HEK293 (cell line): ENCODE results near the gene CLN6.
A peak's percentile ranks its signal among the peaks of the same experiment; 100 is the strongest.

Experiments
- CTCF ChIA-PET: fragments of 350-600 bp; formaldehyde crosslinking; extraction: SDS; loops from one replicate; lab custom pipeline; 2021; ENCODE audit warnings: antibody characterized with exemption; lab: Yijun Ruan, JAX
- POLR2A ChIA-PET: fragments of 300-600 bp; formaldehyde crosslinking; extraction: SDS; loops from one replicate; lab custom pipeline; 2020; ENCODE audit warnings: antibody characterized with exemption, inconsistent platforms; lab: Yijun Ruan, JAX
- H3K27ac ChIP-seq: fragments of 200-500 bp; sonication (Bioruptor generic); 2 replicates; pipeline ENCODE4 v1.5.1; 2014; ENCODE audit warnings: low read depth, low read length, control low read depth, inconsistent platforms; ENCODE audit errors: extremely low read depth
- H3K36me3 ChIP-seq, 2 experiments: fragments of 200-500 bp in 1 of 2; sonication (Bioruptor generic) in 1 of 2; 1 replicate in 1 of 2; 2 replicates in 1 of 2; pipeline ENCODE4 v1.5.1; 2014 to 2017; ENCODE audit warnings: inconsistent platforms in 2 of 2, low read length in 2 of 2; ENCODE audit not compliant: control insufficient read depth in 2 of 2, insufficient read depth in 1 of 2
- H3K4me1 ChIP-seq: fragments of 200-500 bp; sonication (Bioruptor generic); 2 replicates; pipeline ENCODE4 v1.5.1; 2014; ENCODE audit warnings: mild to moderate bottlenecking, low read length, inconsistent platforms; ENCODE audit not compliant: control insufficient read depth, insufficient read depth
- H3K4me3 ChIP-seq: 2 replicates; pipeline ENCODE4 v1.5.1; 2011; ENCODE audit warnings: low read depth, mild to moderate bottlenecking, control low read depth, low read length, moderate library complexity
- H3K9me3 ChIP-seq: fragments of 200-500 bp; sonication (Bioruptor generic); 2 replicates; pipeline ENCODE4 v1.5.1; 2014; ENCODE audit warnings: low read depth, low read length, inconsistent platforms; ENCODE audit not compliant: control insufficient read depth, insufficient read depth
- AEBP2 ChIP-seq: fragments of 450-650 bp; formaldehyde crosslinking; IDR thresholded peaks from 2 replicates; pipeline ENCODE4 v1.5.1; 2016; ENCODE audit warnings: missing biosample characterization, missing genetic modification characterization, borderline replicate concordance
- CTCF ChIP-seq: fragments of 450-650 bp; formaldehyde crosslinking; IDR thresholded peaks from 2 replicates; pipeline ENCODE4 v1.5.1; 2016; ENCODE audit warnings: missing biosample characterization, missing genetic modification characterization
- IKZF3 ChIP-seq: fragments of 450-650 bp; IDR thresholded peaks from 2 replicates; pipeline ENCODE4 v1.5.0; 2018; ENCODE audit warnings: missing biosample characterization, mild to moderate bottlenecking, missing genetic modification characterization, moderate library complexity
- OVOL3 ChIP-seq: fragments of 450-650 bp; formaldehyde crosslinking; IDR thresholded peaks from 2 replicates; pipeline ENCODE4 v1.5.1; 2016; ENCODE audit warnings: missing biosample characterization, missing genetic modification characterization
- PRDM1 ChIP-seq: fragments of 450-650 bp; formaldehyde crosslinking; IDR thresholded peaks from 2 replicates; pipeline ENCODE4; 2016; ENCODE audit warnings: missing biosample characterization, missing genetic modification characterization
- REPIN1 ChIP-seq: fragments of 450-650 bp; formaldehyde crosslinking; IDR thresholded peaks from 2 replicates; pipeline ENCODE4 v1.5.1; 2017; ENCODE audit warnings: missing biosample characterization, missing genetic modification characterization, low read depth
- SETDB1 ChIP-seq: IDR thresholded peaks from one replicate; pipeline ENCODE4 v1.6.1; 2017; ENCODE audit warnings: mild to moderate bottlenecking, low read length, moderate library complexity, mixed read lengths; ENCODE audit not compliant: insufficient read length
- ZBTB48 ChIP-seq: fragments of 450-650 bp; formaldehyde crosslinking; IDR thresholded peaks from 2 replicates; pipeline ENCODE4 v1.5.1; 2016; ENCODE audit warnings: missing biosample characterization, missing genetic modification characterization
- ZFP69B ChIP-seq: fragments of 450-650 bp; formaldehyde crosslinking; IDR thresholded peaks from 2 replicates; pipeline ENCODE4 v1.5.1; 2016; ENCODE audit warnings: missing biosample characterization, missing genetic modification characterization
- ZNF10 ChIP-seq: fragments of 450-650 bp; formaldehyde crosslinking; IDR thresholded peaks from 2 replicates; pipeline ENCODE4 v1.5.1; 2017; ENCODE audit warnings: missing biosample characterization, missing genetic modification characterization
- ZNF146 ChIP-seq: fragments of 450-650 bp; formaldehyde crosslinking; IDR thresholded peaks from 2 replicates; pipeline ENCODE4 v1.5.1; 2016; ENCODE audit warnings: missing biosample characterization, missing genetic modification characterization
- ZNF19 ChIP-seq: fragments of 450-650 bp; formaldehyde crosslinking; IDR thresholded peaks from 2 replicates; pipeline ENCODE4; 2016; ENCODE audit warnings: missing biosample characterization, missing genetic modification characterization, low read depth
- ZNF2 ChIP-seq: fragments of 450-650 bp; formaldehyde crosslinking; IDR thresholded peaks from 2 replicates; pipeline ENCODE4 v1.5.1; 2016; ENCODE audit warnings: missing biosample characterization, missing genetic modification characterization
- ZNF24 ChIP-seq: fragments of 450-650 bp; formaldehyde crosslinking; IDR thresholded peaks from 2 replicates; pipeline ENCODE4 v1.5.1; 2016; ENCODE audit warnings: missing biosample characterization, missing genetic modification characterization
- ZNF248 ChIP-seq: fragments of 450-650 bp; formaldehyde crosslinking; IDR thresholded peaks from 2 replicates; pipeline ENCODE4 v1.5.1; 2017; ENCODE audit warnings: missing biosample characterization, missing genetic modification characterization
- ZNF362 ChIP-seq: fragments of 450-650 bp; formaldehyde crosslinking; IDR thresholded peaks from 2 replicates; pipeline ENCODE4 v1.5.1; 2016; ENCODE audit warnings: missing biosample characterization, missing genetic modification characterization
- ZNF529 ChIP-seq: fragments of 450-650 bp; formaldehyde crosslinking; IDR thresholded peaks from 2 replicates; pipeline ENCODE4 v1.5.1; 2017; ENCODE audit warnings: missing genetic modification characterization, missing biosample characterization; ENCODE audit not compliant: insufficient replicate concordance
- ZNF580 ChIP-seq: fragments of 450-650 bp; formaldehyde crosslinking; IDR thresholded peaks from 2 replicates; pipeline ENCODE4 v1.5.1; 2016; ENCODE audit warnings: missing biosample characterization, missing genetic modification characterization
- ZNF654 ChIP-seq: fragments of 450-650 bp; formaldehyde crosslinking; IDR thresholded peaks from 2 replicates; pipeline ENCODE4 v1.5.1; 2016; ENCODE audit warnings: low read depth, missing biosample characterization, missing genetic modification characterization
- ZNF660 ChIP-seq: fragments of 450-650 bp; IDR thresholded peaks from 2 replicates; pipeline ENCODE4 v1.5.1; 2018; ENCODE audit warnings: missing biosample characterization, mild to moderate bottlenecking, missing genetic modification characterization
- ZNF791 ChIP-seq: fragments of 450-650 bp; formaldehyde crosslinking; IDR thresholded peaks from 2 replicates; pipeline ENCODE4 v1.5.1; 2016; ENCODE audit warnings: missing biosample characterization, missing genetic modification characterization
- ZSCAN18 ChIP-seq: fragments of 450-650 bp; formaldehyde crosslinking; IDR thresholded peaks from 2 replicates; pipeline ENCODE4 v1.5.1; 2016; ENCODE audit warnings: missing biosample characterization, missing genetic modification characterization

The CLN6 gene

GRCh38 chr15:68252925-68253534, 23.5 kb upstream of the CLN6 start:
- Histone ChIP-seq H3K36me3 (no peaks in the 10 kb centered on the region), H3K4me1 (0 out of 2 replicates have a peak, but pooled peaks cover 2% of the 10 kb centered on the region)
- peak; percentile 80 for TF ChIP-seq CTCF (tag by site-specific recombination)
- TF ChIP-seq ZFP69B, result no peak
- TF ChIP-seq ZNF248, result no peak
- peak; percentile 93 for TF ChIP-seq ZNF654 (tag by site-specific recombination)
- peak; percentile 57; the same call in 1 of the 2 replicates for TF ChIP-seq ZNF2 (tag by site-specific recombination)
- TF ChIP-seq REPIN1, result no peak
- TF ChIP-seq ZSCAN18, result no peak
- 0 out of 2 replicates have a peak, but pooled peaks have one; percentile 43 for TF ChIP-seq ZNF24 (tag by site-specific recombination)
- peak; percentile 74 for TF ChIP-seq ZNF660 (tag by site-specific recombination)
- peak; percentile 89 for TF ChIP-seq PRDM1 (tag by site-specific recombination)
- TF ChIP-seq ZNF529 (tag by site-specific recombination), result no peak
- TF ChIP-seq, all 188 proteins: peak for 6
- ChIA-PET POLR2A (interaction anchor here (0.6 to 1.4 kb wide), 8 partner anchors 9 to 1985 kb away, joined by 3 to 12 read pairs (median 3); partner anchors contain the start of gene FEM1B), CTCF (interaction anchor here (0.5 to 7.8 kb wide), 55 partner anchors 8 to 1111 kb away, joined by 3 to 158 read pairs (median 4); partner anchors contain the start of genes CLN6, FEM1B and ITGA11)
- Histone ChIP-seq H3K4me3 (no peak overlapping the region), H3K9me3 (no peaks in the 10 kb centered on the region; the same call in 1 of the 2 replicates), H3K27ac (no peak overlapping the region)

GRCh38 chr15:68249058-68249713, 19.7 kb upstream of the CLN6 start:
- H3K9me3 ChIP-seq, result no peaks in the 10 kb centered on the region; the same call in none of the 2 replicates
- ChIA-PET POLR2A (no interaction called here), CTCF (interaction anchor here (0.8 to 7.8 kb wide), 2 partner anchors 57 to 290 kb away, joined by 3 to 158 read pairs; no protein-coding TSS in a partner anchor)
- H3K4me3 ChIP-seq, result no peak overlapping the region
- H3K27ac ChIP-seq, result no peak overlapping the region
- no peaks in the 10 kb centered on the region for H3K36me3 ChIP-seq
- 0 out of 2 replicates have a peak, but pooled peaks cover 2% of the 10 kb centered on the region for H3K4me1 ChIP-seq
- TF ChIP-seq ZBTB48 (tag by site-specific recombination) (no peak), ZNF146 (tag by site-specific recombination) (peak; percentile 40)
- TF ChIP-seq, all 188 proteins: peak for 1

GRCh38 chr15:68244235-68244634, 14.7 kb upstream of the CLN6 start:
- no peak overlapping the region for H3K4me3 ChIP-seq
- ChIA-PET CTCF (interaction anchor here (1.0 to 1.2 kb wide), 2 partner anchors 9 to 51 kb away, joined by 3 to 7 read pairs; no protein-coding TSS in a partner anchor), POLR2A (no interaction called here)
- no peaks in the 10 kb centered on the region for H3K36me3 ChIP-seq
- no peaks in the 10 kb centered on the region; the same call in none of the 2 replicates for H3K9me3 ChIP-seq
- no peak overlapping the region for H3K27ac ChIP-seq
- peaks cover 3% of the 10 kb centered on the region; the same call in 1 of the 2 replicates for H3K4me1 ChIP-seq
- TF ChIP-seq ZNF10 (tag by site-specific recombination) (no peak), OVOL3 (tag by site-specific recombination) (no peak), SETDB1 (peak; percentile 96), ZNF24 (tag by site-specific recombination) (no peak), IKZF3 (tag by site-specific recombination) (no peak), ZNF362 (tag by site-specific recombination) (0 out of 2 replicates have a peak, but pooled peaks have one; percentile 50), ZNF580 (tag by site-specific recombination) (no peak), ZSCAN18 (no peak), AEBP2 (no peak), ZNF791 (tag by site-specific recombination) (no peak), ZNF19 (tag by site-specific recombination) (no peak)
